Suppressor macrophage treated with lipopolysaccharide for 4 hours (primary cell): ENCODE measurements around the gene ORAI2.
"Not testable (repeated sequence)": the region's sequence is repeated elsewhere in the genome, so short reads cannot be mapped to it uniquely, and the experiment has no call there.

Source experiments
- DNase-seq: peaks from one replicate; pipeline ENCODE4 v3.0.0-alpha.2; 2020

The ORAI2 gene

GRCh38 chr7:102433219-102434038, at the start of gene ORAI2:
Gene ORAI2 (plus strand): TSS chr7:102433575. CDS start chr7:102438957, 5,382 bp downstream.
- DNase-seq: peak; percentile 86

- no peak for DNase-seq
Measured at GRCh38 chr7:102387064-102387463, 46.3 kb upstream of the ORAI2 start.

GRCh38 chr7:102389810-102390209, 43.6 kb upstream of the ORAI2 start:
- no peak for DNase-seq

- peak; percentile 87 for DNase-seq
Measured at GRCh38 chr7:102390697-102391484, 42.5 kb upstream of the ORAI2 start.

GRCh38 chr7:102392330-102392729, 41.0 kb upstream of the ORAI2 start:
- no peak for DNase-seq

- no peak for DNase-seq
Measured at GRCh38 chr7:102393467-102393866, 39.9 kb upstream of the ORAI2 start.

GRCh38 chr7:102395592-102395872, 37.8 kb upstream of the ORAI2 start:
- no peak for DNase-seq

- peak; percentile 98 for DNase-seq
Measured at GRCh38 chr7:102395873-102396709, 37.3 kb upstream of the ORAI2 start, which contains the start of gene PRKRIP1. Gene PRKRIP1 (plus strand): TSS chr7:102396363. CDS start chr7:102396412, 49 bp downstream.

GRCh38 chr7:102396710-102397019, 36.7 kb upstream of the ORAI2 start:
- DNase-seq: no peak

- DNase-seq: no peak
Measured at GRCh38 chr7:102398543-102398942, 34.8 kb upstream of the ORAI2 start.

GRCh38 chr7:102400360-102400759, 33.0 kb upstream of the ORAI2 start:
- DNase-seq: no peak

- DNase-seq: no peak
Measured at GRCh38 chr7:102403563-102403962, 29.8 kb upstream of the ORAI2 start.

- DNase-seq: peak; percentile 78
Measured at GRCh38 chr7:102404005-102404861, 29.1 kb upstream of the ORAI2 start.

GRCh38 chr7:102404862-102405188, 28.6 kb upstream of the ORAI2 start:
- DNase-seq: not testable (repeated sequence)

GRCh38 chr7:102407910-102408309, 25.5 kb upstream of the ORAI2 start:
- DNase-seq: no peak

- not testable (repeated sequence) for DNase-seq
Measured at GRCh38 chr7:102408530-102408929, 24.8 kb upstream of the ORAI2 start.

- no peak for DNase-seq
Measured at GRCh38 chr7:102409340-102409739, 24.0 kb upstream of the ORAI2 start.

- no peak for DNase-seq
Measured at GRCh38 chr7:102410123-102410522, 23.3 kb upstream of the ORAI2 start.

GRCh38 chr7:102410918-102411317, 22.5 kb upstream of the ORAI2 start:
- no peak for DNase-seq

- DNase-seq: peak; percentile 69
Measured at GRCh38 chr7:102412548-102412947, 20.8 kb upstream of the ORAI2 start.

- DNase-seq: no peak
Measured at GRCh38 chr7:102413091-102413490, 20.3 kb upstream of the ORAI2 start.

- no peak for DNase-seq
Measured at GRCh38 chr7:102413611-102414010, 19.8 kb upstream of the ORAI2 start.
